Forelimb muscle (tissue), 1 donor: ENCODE results near the gene GRM7. TPM values are rescaled to one million over a fixed set of nuclear protein-coding genes. Genes with fewer than 3 reads are reported as not detected.

Experiments used
- DNase-seq: peaks from one replicate; pipeline ENCODE4 v3.0.0-alpha.2; 2013; ENCODE audit warnings: low read depth
- polyA plus RNA-seq: library from polyadenylated mRNA; unstranded; fragments of 120-200 nt; gene quantifications from one replicate; pipeline ENCODE4 v1.2.1, GENCODE V29; 2013; ENCODE audit not compliant: insufficient read length

GRM7 gene
- polyA plus RNA-seq, 1 donor: not detected

GRCh38 chr3:7146529-7146928 lies 285.6 kb downstream of the GRM7 start:
- no peak for DNase-seq

- no peak for DNase-seq
Observed at GRCh38 chr3:7158516-7158915, 297.6 kb downstream of the GRM7 start.

- no peak for DNase-seq
Observed at GRCh38 chr3:7160689-7161088, 299.8 kb downstream of the GRM7 start.

GRCh38 chr3:7166460-7166859 lies 305.5 kb downstream of the GRM7 start:
- peak; percentile 11 for DNase-seq

- DNase-seq: no peak
Observed at GRCh38 chr3:7171493-7171892, 310.6 kb downstream of the GRM7 start.

- no peak for DNase-seq
Observed at GRCh38 chr3:7172996-7173395, 312.1 kb downstream of the GRM7 start.

GRCh38 chr3:7188551-7188950 lies 327.6 kb downstream of the GRM7 start:
- no peak for DNase-seq

GRCh38 chr3:7190095-7190494 lies 329.2 kb downstream of the GRM7 start:
- DNase-seq: no peak

GRCh38 chr3:7193269-7193668 lies 332.4 kb downstream of the GRM7 start:
- no peak for DNase-seq

- DNase-seq: no peak
Observed at GRCh38 chr3:7194071-7194835, 333.3 kb downstream of the GRM7 start.

GRCh38 chr3:7195934-7196333 lies 335.0 kb downstream of the GRM7 start:
- no peak for DNase-seq

- no peak for DNase-seq
Observed at GRCh38 chr3:7201784-7202183, 340.9 kb downstream of the GRM7 start.

- no peak for DNase-seq
Observed at GRCh38 chr3:7203969-7204847, 343.3 kb downstream of the GRM7 start.

- DNase-seq: no peak
Observed at GRCh38 chr3:7204848-7205156, 343.9 kb downstream of the GRM7 start.

GRCh38 chr3:7205535-7205934 lies 344.6 kb downstream of the GRM7 start:
- no peak for DNase-seq

- no peak for DNase-seq
Observed at GRCh38 chr3:7205962-7206361, 345.0 kb downstream of the GRM7 start.

GRCh38 chr3:7207125-7207524 lies 346.2 kb downstream of the GRM7 start:
- DNase-seq: no peak

GRCh38 chr3:7207928-7208327 lies 347.0 kb downstream of the GRM7 start:
- no peak for DNase-seq

- no peak for DNase-seq
Observed at GRCh38 chr3:7209098-7209497, 348.2 kb downstream of the GRM7 start.

- no peak for DNase-seq
Observed at GRCh38 chr3:7211740-7212139, 350.8 kb downstream of the GRM7 start.

- DNase-seq: no peak
Observed at GRCh38 chr3:7215706-7216105, 354.8 kb downstream of the GRM7 start.

GRCh38 chr3:7226393-7226792 lies 365.5 kb downstream of the GRM7 start:
- DNase-seq: no peak
